Keratinocyte (primary cell): ENCODE measurements around the gene TMEM178A.

ENCODE experiments used
- EZH2 ChIP-seq: IDR thresholded peaks from one replicate; pipeline ENCODE4 v1.6.1; 2012; ENCODE audit warnings: inconsistent platforms, mild to moderate bottlenecking, low read length, moderate library complexity
- TF ChIP-seq, protein P1 (sequence below), 3 experiments: IDR thresholded peaks in 1 of 3; conservative IDR thresholded peaks in 1 of 3; optimal IDR thresholded peaks in 1 of 3; 2 replicates in 2 of 3; 3 replicates in 1 of 3; pipeline versions ENCODE3 to v1.5.1; 2011; ENCODE audit warnings: low read length in 3 of 3, mild to moderate bottlenecking in 3 of 3, moderate library complexity in 2 of 3, control low read depth in 1 of 3, inconsistent platforms in 1 of 3; ENCODE audit not compliant: insufficient read depth in 2 of 3; ENCODE audit errors: extremely low read depth in 1 of 3

DNA sequence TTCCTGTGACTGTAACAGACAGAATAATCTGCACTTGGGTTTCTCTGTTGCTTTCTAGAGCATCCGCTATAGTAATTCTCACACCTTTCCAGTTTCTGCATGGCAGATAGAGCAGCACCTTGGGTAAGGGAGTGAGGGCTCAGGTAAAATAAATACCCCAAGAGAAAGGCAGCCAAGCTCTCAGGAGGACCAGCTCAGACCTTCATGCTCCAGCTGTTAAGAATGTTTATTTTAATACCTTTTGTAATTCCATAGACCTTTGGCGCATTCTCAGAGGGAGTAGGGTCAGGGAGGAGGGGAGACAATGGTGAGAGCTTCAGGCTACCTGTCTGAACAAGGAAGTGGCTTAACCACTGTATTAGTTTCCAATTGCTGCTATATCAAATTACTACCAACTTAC lies 16.2 kb upstream of the TMEM178A start:
- TF ChIP-seq, protein P1, sequence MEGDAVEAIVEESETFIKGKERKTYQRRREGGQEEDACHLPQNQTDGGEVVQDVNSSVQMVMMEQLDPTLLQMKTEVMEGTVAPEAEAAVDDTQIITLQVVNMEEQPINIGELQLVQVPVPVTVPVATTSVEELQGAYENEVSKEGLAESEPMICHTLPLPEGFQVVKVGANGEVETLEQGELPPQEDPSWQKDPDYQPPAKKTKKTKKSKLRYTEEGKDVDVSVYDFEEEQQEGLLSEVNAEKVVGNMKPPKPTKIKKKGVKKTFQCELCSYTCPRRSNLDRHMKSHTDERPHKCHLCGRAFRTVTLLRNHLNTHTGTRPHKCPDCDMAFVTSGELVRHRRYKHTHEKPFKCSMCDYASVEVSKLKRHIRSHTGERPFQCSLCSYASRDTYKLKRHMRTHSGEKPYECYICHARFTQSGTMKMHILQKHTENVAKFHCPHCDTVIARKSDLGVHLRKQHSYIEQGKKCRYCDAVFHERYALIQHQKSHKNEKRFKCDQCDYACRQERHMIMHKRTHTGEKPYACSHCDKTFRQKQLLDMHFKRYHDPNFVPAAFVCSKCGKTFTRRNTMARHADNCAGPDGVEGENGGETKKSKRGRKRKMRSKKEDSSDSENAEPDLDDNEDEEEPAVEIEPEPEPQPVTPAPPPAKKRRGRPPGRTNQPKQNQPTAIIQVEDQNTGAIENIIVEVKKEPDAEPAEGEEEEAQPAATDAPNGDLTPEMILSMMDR (optimal IDR thresholded peaks at IDR 0.05 in 1 of 3, IDR thresholded peaks at IDR 0.05 in 1 of 3, conservative IDR thresholded peaks at IDR 0.05 in 1 of 3; ENCODE audit: extremely low read depth in 1 of 3, insufficient read depth in 2 of 3, low read length in 3 of 3) = no peak
- TF ChIP-seq EZH2 = no peak
